ENCODE data around the gene SPTY2D1.
"Not testable (repeated sequence)": the region's sequence is repeated elsewhere in the genome, so short reads cannot be mapped to it uniquely, and the experiment has no call there.

SPTY2D1 gene, protein sequence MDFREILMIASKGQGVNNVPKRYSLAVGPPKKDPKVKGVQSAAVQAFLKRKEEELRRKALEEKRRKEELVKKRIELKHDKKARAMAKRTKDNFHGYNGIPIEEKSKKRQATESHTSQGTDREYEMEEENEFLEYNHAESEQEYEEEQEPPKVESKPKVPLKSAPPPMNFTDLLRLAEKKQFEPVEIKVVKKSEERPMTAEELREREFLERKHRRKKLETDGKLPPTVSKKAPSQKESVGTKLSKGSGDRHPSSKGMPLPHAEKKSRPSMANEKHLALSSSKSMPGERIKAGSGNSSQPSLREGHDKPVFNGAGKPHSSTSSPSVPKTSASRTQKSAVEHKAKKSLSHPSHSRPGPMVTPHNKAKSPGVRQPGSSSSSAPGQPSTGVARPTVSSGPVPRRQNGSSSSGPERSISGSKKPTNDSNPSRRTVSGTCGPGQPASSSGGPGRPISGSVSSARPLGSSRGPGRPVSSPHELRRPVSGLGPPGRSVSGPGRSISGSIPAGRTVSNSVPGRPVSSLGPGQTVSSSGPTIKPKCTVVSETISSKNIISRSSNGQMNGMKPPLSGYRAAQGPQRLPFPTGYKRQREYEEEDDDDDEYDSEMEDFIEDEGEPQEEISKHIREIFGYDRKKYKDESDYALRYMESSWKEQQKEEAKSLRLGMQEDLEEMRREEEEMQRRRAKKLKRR

DNA sequence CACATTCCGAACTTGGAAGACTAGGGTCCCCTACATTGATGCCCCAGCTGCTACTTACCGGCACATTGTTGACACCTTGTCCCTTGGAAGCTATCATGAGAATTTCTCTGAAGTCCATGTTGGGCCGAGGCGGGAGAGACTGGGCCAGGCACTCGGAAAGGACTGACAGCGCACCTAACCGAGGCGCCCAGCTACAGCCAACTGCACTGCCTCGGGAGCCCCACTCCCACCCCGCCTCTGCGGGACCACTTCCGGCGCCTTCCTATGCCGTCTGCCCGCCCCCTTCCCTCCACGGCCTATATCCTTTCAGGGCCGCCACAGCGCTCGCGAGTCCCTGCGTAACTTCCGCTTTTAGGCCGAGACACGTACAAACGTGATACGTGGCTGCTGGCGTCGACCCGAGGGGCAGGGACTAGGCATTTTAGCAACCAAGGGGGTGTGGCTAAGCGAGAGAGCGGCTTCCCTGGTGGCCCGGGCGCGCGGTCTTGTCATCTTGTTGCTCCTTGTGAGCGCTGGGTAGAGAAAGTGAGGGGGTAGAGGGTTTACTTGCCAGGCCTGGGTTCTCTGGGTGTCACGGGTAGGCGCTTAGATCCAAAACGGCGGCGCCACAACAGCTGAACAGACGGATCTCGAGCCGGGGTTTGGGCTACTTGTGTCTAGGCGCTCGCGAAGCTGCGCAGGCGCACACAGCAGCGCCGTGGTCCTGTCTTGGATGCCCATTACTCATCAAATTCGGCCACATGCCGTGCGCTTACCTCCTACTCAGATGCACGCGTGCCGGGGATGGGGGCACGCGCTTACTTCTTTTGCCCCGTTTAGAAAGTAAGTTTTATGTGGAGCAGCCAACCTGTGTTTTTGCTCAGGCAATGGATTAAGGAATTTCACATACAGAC is at the start of gene SPTY2D1:
TSS of gene SPTY2D1 (minus strand) at position 203 of the 893 bp plus-strand sequence. CDS start at position 118, 85 bp downstream.
- peak; percentile 99 for DNase-seq

DNA sequence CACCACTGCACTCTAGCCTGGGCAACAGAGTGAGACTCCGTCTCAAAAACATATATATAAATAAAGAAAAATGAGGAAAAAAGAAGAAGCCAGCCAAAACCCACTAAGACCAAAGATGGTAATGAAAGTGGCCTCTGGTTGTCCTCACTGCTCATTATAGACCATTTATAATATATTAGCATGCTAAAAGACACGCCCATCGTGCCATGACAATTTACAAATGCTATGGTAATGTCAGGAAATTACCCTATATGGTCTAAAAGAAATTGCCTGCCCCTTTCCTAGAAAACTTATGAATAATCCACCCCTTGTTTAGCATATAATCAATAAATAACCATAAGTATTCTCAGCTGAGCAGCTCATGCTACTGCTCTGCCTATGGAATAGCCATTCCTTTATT is 48.3 kb upstream of the SPTY2D1 start:
- DNase-seq, result no peak

DNA sequence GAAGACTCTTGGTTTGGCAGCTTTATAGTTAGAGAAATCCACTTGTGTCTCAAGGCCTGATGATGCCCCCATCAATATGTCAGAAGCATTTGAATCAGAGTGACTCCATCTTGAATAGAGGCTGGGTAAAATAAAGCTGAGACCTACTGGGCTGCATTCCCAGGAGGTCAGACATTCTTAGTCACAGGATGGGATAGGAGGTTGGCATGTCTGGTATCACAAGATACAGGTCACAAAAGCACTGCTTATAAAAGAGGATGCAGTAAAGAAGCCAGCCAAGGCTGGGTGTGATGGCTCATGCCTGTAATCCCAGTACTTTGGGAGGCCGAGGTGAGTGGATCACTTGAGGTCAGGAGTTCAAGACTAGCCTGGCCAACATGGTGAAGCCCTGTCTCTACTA is 47.8 kb upstream of the SPTY2D1 start:
- not testable (repeated sequence) for DNase-seq

DNA sequence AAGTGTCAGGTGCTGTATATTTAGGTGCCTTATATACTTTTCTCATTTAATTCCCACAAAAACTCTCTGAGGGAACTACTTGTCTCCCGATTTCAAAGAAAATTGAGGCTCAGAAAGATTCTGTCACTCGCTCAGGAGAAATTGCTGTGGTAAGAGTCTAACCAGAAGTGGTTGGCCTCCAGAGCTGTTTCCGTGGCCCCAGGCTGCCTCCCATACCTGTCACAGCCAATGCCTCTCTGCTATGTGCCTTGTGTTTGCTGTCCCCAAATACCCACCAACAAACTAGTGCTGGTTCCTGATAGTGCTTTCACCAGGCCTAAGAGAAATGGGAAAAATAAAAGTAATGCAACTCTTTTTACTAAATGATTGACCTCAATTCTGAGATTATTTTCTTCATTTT is 43.4 kb upstream of the SPTY2D1 start:
- DNase-seq, result no peak

DNA sequence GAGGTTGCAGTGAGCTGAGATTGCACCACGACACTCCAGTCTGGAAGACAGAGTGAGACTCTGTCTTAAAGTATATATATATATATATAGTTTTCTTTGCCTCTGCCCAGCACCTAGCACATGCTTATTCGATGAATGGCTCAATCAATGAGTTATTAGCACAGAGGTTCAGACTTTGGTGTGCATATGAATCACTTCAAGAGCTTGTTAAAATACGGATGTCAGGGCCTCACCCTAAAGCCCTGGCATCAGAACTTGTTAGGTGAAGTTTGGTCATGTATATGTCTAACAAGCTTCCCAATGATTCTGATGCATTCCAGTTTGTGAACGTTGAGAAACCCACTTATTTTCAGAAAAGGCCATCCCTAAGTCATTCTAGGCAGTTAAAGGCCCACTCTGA is 42.7 kb upstream of the SPTY2D1 start:
- DNase-seq, result no peak

DNA sequence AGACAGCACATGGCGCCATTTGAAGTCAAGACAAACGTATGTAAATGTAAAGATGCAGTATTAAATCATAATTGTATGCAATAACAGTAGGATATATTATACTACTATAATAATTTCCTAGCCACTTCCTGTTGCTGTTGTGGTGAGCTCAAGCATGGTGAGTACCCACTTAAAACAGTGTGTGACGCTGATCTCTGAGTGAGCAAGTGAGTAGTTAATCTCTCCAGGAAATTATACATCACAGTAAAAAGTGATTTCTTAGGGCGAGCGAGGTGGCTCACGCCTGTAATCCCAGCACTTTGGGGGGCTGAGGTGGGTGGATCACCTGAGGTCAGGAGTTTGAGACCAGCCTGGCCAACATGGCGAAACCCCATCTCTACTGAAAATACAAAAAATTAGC is 38.1 kb upstream of the SPTY2D1 start:
- DNase-seq, result peak; percentile 77

DNA sequence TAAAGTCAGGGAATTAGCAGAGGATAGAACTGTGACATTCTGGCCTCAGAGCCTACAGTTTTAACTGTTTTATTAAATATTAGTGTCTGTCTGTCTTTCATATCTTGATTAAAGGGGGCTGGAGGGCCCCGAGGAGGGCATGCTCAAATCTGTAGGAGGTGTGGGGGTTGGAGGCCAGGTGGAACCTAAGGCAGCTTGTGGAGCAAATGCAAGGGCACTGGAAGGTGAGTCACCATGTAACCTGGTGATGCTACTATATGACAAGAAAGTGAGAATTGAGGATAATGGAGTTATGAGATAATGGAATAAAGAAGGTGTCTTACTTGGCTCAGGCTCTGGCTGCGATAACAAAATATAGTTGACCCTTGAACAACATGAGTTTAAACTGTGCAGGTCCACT is 37.1 kb upstream of the SPTY2D1 start:
- DNase-seq, result no peak

GRCh38 chr11:18669711-18670110 is 35.6 kb upstream of the SPTY2D1 start:
- DNase-seq, result peak; percentile 74

GRCh38 chr11:18669219-18669596 is 35.1 kb upstream of the SPTY2D1 start:
- no peak for DNase-seq

GRCh38 chr11:18668131-18668530 is 34.0 kb upstream of the SPTY2D1 start:
- no peak for DNase-seq

DNA sequence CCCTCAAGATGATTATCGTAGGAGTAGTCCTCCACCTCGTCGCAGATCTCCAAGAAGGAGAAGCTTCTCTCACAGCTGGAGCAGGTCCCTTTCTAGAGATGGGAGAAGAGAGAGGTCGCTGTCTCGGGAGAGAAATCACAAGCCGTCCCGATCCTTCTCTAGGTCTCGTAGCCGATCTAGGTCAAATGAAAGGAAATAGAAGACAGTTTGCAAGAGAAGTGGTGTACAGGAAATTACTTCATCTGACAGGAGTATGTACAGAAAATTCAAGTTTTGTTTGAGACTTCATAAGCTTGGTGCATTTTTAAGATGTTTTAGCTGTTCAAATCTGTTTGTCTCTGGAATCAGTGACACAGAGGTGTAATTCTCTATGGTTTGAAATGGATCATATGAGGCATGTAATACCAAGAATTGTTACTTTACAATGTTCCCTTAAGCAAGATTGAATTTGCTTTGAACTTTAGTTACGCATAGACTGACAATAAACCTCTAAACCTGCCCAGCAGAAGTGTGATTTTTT is 31.3 kb upstream of the SPTY2D1 start:
- DNase-seq, result not testable (repeated sequence)

- no peak for DNase-seq
Measured at GRCh38 chr11:18657673-18658072, 23.5 kb upstream of the SPTY2D1 start.

DNA sequence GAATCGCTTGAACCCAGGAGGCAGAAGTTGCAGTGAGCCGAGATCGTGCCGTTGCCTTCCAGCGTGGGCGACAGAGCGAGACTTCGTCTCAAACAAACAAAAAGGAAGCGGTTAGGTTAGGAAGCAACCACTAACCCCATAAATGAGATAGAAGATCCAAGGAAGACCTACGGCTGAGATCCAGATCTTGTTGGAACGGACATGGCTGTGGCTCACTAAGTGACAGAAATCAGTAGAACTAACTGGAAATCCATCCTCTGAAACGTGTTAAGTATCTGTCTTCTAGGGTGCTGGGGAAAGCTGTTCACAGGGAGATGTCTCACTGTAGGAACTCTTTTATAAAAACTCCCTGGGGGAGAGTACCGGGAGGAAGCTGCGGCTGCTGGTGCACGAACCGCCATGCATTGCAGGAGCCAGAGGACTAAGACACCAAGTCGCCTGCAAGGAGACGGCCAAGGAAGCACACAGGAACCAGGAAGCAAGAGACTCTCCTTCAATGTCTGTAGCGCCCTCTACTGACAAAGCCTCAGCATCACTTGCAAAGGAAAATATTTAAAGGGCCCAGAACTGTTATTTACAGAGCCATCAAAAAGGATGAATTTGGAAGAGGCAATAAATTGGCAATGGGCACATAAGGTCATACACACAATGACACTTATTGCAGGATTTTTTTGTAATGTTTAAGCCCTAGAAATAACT is 16.9 kb upstream of the SPTY2D1 start:
- DNase-seq, result peak; percentile 5

GRCh38 chr11:18650353-18650752 is 16.2 kb upstream of the SPTY2D1 start:
- no peak for DNase-seq

- DNase-seq, result not testable (repeated sequence)
Measured at GRCh38 chr11:18643034-18643433, 8.9 kb upstream of the SPTY2D1 start.

DNA sequence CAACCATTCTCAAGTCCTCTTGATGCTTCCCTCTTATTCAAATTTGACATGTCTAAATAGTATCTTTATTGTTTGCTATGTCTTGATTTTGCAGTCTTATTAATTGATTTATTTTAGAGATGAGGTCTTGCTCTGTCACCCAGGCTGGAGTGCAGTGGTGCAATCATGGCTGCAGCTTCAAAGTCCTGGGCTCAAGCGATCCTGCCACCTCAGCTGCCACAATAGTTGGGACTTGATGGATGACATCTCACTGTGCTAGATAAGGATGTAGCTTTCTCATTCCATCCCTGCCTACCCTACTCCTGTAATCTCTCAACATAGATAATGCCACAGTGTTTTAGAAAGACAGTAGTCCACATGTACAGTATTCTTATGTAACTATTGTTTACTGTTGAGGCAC is 7.5 kb upstream of the SPTY2D1 start:
- no peak for DNase-seq

DNA sequence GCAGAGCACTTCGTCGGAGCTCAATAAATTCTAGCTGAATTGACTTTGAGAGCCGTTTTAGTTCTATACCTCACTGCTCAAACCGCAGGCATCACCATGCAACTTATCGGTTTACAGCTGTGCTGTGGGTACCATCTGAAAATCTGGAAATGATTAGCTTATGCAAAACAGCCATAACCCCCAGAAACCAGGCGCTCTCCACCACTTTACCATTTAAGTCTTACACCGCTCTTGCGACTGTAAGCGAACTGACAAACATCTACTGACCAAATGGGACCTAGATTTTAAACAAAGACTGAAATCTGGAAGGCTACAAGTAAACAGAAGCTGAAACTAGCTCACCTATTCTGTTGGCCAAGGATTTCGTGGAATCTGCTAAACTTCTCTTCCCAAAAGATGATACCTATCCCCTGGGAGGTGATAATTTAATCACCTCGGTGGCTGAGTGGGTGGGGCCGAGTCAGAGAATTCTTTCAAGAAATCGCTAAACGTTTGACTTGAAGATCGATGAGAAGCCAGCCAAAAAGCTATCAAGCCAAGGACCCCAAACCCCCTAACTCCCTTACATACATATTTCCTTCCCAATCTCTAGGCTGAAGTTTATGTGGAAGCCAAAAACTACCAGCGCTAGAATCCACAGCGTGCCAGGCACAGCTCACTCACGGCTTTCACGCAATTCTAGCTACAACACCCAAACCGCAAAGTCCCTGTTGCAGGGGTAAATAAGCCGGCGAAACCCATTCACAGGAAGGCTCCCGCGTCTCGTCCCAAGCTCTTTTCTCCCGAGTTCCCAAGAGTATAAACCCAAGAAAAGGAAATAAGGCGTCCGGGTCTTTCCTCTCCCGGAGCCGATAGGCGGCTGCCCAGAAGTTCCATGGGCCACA is 644 bp downstream of the SPTY2D1 start:
- peak; percentile 2 for DNase-seq

GRCh38 chr11:18632841-18633240 is 1.3 kb downstream of the SPTY2D1 start:
- DNase-seq, result no peak

- DNase-seq, result no peak
Measured at GRCh38 chr11:18624161-18624560, 10.0 kb downstream of the SPTY2D1 start.

- DNase-seq, result no peak
Measured at GRCh38 chr11:18623707-18624106, 10.4 kb downstream of the SPTY2D1 start.

DNA sequence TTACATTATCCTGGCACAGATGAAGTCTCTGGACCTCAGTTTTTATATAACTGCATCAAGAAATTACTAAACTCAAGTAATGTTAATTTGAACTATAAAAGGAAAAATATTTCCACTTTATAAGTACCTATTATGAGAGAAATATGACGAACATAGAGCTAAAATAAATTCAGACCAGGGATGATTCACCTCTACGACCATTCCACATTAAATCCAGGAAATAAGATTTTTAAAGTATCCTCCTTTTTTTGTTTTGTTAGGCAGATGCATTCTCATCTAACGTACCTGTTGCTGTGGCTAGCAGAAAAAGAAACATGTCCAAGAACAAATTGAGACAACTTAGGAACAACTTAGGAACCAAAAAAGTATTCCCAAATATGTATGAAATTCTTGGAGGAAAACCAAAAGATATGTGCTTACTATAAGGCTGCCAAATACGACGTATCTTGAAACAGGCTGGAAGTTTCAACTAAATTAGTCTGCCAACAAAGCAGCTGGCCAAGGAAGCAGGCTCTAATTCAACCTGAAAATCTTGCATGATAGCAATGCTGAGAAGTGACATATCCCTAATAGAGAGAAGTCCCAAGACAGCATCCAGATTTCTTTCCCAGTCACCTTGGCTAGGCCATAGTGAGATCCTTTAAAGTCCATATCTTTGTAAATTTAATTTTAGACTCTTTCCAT is 15.7 kb downstream of the SPTY2D1 start:
- no peak for DNase-seq

Data from NCI-H2029 (cell line).